ENCODE measurements around the gene IMMP2L. TPM values are rescaled to one million over a fixed set of nuclear protein-coding genes. Genes with fewer than 3 reads are reported as not detected.

Gene IMMP2L
- total RNA-seq, 2 donors from 2014 or later = 13.1 to 22.7 TPM

DNA sequence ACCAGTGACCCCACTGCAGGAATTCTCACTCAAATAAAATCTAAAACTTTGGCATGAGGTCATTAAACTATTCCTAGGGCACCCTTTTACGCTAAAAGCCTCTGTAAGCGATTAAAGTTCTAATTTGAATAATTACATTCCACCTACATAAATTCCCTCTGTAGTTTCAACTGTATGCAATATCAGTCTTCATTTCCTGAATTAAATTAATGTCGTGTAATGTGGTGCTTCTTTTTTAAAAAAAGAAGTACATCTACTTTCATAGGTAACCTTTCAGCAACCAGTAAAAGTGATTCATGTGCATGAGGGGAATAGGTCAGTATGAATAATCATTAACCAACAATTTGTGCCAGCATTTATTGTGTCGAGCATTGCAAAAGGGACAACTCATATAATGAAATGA is 44.7 kb downstream of the IMMP2L start:
- H3K4me3 ChIP-seq = no peak overlapping the region
- TF ChIP-seq, protein P1, sequence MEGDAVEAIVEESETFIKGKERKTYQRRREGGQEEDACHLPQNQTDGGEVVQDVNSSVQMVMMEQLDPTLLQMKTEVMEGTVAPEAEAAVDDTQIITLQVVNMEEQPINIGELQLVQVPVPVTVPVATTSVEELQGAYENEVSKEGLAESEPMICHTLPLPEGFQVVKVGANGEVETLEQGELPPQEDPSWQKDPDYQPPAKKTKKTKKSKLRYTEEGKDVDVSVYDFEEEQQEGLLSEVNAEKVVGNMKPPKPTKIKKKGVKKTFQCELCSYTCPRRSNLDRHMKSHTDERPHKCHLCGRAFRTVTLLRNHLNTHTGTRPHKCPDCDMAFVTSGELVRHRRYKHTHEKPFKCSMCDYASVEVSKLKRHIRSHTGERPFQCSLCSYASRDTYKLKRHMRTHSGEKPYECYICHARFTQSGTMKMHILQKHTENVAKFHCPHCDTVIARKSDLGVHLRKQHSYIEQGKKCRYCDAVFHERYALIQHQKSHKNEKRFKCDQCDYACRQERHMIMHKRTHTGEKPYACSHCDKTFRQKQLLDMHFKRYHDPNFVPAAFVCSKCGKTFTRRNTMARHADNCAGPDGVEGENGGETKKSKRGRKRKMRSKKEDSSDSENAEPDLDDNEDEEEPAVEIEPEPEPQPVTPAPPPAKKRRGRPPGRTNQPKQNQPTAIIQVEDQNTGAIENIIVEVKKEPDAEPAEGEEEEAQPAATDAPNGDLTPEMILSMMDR (IDR thresholded peaks at IDR 0.05) = no peak
- H3K36me3 ChIP-seq = no peaks in the 10 kb centered on the region
- no peaks in the 10 kb centered on the region for H3K9me3 ChIP-seq
- no peaks in the 10 kb centered on the region for H3K4me1 ChIP-seq (ENCODE audit: control insufficient read depth in 1 of 2, low read depth in 2 of 2)
- no peak overlapping the region for H3K27ac ChIP-seq
- DNase-seq (ENCODE audit: low spot score) (no peak), ATAC-seq (ENCODE audit: insufficient number of reproducible peaks, low FRiP score, low read depth) (no peak)
- H3K27me3 ChIP-seq (replicated peaks; ENCODE audit: insufficient read depth) = no peaks in the 10 kb centered on the region

DNA sequence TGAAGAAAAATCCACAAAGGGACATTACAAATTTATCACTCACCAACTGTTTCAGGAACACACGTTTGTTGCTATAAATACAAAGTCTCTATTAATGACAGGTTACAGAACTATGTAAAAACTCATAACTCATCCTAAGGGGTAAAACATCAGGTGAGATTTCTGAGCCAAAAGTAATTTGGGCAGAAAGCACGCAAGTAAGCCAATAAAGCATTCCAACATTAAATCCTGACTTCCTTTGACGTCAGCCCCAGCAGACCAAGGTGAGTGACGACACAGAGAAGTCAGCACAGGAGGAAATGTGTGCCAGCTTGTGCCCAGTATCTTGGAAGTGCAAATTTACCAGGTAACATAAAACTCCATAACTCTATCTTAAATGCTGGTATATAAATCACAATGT is 45.7 kb downstream of the IMMP2L start:
- Histone ChIP-seq H3K4me3 (no peak overlapping the region), H3K27ac (no peak overlapping the region), H3K9me3 (no peaks in the 10 kb centered on the region), H3K36me3 (no peaks in the 10 kb centered on the region), H3K4me1 (ENCODE audit: control insufficient read depth in 1 of 2, low read depth in 2 of 2) (no peaks in the 10 kb centered on the region), H3K27me3 (replicated peaks; ENCODE audit: insufficient read depth) (no peaks in the 10 kb centered on the region)
- no peak for ATAC-seq (ENCODE audit: insufficient number of reproducible peaks, low FRiP score, low read depth)
- TF ChIP-seq, protein P1 (IDR thresholded peaks at IDR 0.05) = no peak
- no peak for DNase-seq (ENCODE audit: low spot score)

DNA sequence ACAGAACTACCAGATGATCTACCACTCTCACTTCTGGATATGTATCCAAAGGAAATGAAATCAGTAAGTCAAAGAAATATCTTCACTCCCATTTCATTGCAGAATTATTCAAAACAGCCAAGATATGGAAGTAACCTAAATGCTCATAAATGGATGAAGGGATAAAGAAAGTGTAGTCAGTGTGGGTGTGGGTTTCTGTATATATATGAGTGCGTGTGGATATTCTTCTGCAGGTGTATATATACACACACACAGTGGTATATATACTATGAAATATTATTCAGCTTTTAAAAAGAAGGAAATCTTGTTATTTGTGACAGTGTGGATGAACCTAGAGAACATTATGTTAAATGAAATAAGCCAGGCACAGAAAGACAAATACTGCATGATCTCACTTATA is 48.7 kb downstream of the IMMP2L start:
- no peak overlapping the region for H3K27ac ChIP-seq
- no peaks in the 10 kb centered on the region for H3K9me3 ChIP-seq
- TF ChIP-seq, protein P1 (IDR thresholded peaks at IDR 0.05) = no peak
- ATAC-seq (ENCODE audit: insufficient number of reproducible peaks, low FRiP score, low read depth) (no peak), DNase-seq (ENCODE audit: low spot score) (no peak)
- H3K4me3 ChIP-seq = no peak overlapping the region
- no peaks in the 10 kb centered on the region for H3K27me3 ChIP-seq (replicated peaks; ENCODE audit: insufficient read depth)
- H3K4me1 ChIP-seq (ENCODE audit: control insufficient read depth in 1 of 2, low read depth in 2 of 2) = no peaks in the 10 kb centered on the region
- H3K36me3 ChIP-seq = no peaks in the 10 kb centered on the region

DNA sequence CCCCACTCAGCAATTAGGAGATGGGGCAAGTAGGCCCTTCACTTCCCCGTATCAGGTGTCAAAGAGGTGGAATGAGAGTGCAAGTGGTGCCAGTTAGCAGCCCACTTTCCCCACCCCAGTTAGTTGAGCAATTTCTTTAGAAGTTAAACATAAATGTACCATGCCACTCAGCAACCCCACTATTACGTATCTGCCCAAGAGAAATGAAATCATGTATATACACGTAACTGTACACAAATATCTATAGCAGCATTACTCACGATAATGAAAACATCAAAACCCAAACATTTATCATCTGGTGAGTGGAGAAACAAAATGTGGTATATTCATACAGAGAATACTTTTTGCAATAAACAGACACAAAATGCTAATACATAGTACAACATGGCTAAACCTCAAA is 50.4 kb downstream of the IMMP2L start:
- no peak for DNase-seq (ENCODE audit: low spot score)
- H3K36me3 ChIP-seq = no peaks in the 10 kb centered on the region
- no peaks in the 10 kb centered on the region for H3K4me1 ChIP-seq (ENCODE audit: control insufficient read depth in 1 of 2, low read depth in 2 of 2)
- H3K9me3 ChIP-seq = no peaks in the 10 kb centered on the region
- H3K27me3 ChIP-seq (replicated peaks; ENCODE audit: insufficient read depth) = no peaks in the 10 kb centered on the region
- no peak overlapping the region for H3K4me3 ChIP-seq
- H3K27ac ChIP-seq = no peak overlapping the region
- ATAC-seq (ENCODE audit: insufficient number of reproducible peaks, low FRiP score, low read depth) = no peak
- TF ChIP-seq, protein P1 (IDR thresholded peaks at IDR 0.05) = no peak

DNA sequence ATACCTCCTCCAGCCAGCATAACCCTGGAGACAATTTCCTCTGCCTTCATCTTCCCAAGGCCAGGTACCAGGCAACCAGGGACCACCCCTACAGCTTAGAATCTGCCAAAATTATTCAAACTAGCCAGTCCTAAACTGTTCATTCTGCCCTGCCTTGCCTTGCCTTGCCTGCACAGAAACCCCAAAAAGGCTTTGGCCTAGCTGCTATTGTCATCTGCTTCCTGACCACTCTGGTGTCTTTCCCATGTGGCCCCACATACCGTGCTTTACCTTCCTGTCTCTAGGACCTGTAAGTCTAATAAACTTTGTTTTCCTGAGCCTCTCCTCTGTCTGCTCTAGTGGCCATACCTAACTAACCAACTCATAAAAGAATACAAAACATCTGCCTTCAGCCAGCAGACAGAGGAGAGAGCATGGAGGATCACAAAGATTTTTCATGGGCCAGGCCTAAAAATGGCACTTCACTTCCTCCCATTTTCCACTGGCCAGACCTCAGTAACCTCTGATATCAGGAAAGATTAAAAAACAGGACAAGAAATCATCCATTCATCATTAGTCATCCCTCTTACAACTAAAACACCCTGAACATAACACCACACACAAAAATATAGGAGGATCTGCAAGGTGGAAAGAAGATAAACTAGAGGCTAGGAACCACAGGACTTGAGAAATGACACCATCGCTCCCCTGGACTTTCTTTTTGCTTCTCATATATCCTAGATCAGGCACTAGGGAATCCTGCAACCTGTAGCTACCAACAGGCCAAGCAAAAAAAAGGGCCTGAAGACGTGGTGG is 51.5 kb downstream of the IMMP2L start:
- no peaks in the 10 kb centered on the region for H3K9me3 ChIP-seq
- DNase-seq (ENCODE audit: low spot score) = no peak
- H3K4me3 ChIP-seq = no peak overlapping the region
- TF ChIP-seq, protein P1 (IDR thresholded peaks at IDR 0.05) = no peak
- no peaks in the 10 kb centered on the region for H3K4me1 ChIP-seq (ENCODE audit: control insufficient read depth in 1 of 2, low read depth in 2 of 2)
- ATAC-seq (ENCODE audit: insufficient number of reproducible peaks, low FRiP score, low read depth) = no peak
- no peaks in the 10 kb centered on the region for H3K27me3 ChIP-seq (replicated peaks; ENCODE audit: insufficient read depth)
- H3K36me3 ChIP-seq = no peaks in the 10 kb centered on the region
- H3K27ac ChIP-seq = no peak overlapping the region

Measured in thoracic aorta (tissue), 2 donors.